GM13976 (cell line): Measurements from ENCODE around the gene COLQ.
"Not testable (repeated sequence)": the region's sequence is repeated elsewhere in the genome, so short reads cannot be mapped to it uniquely, and the experiment has no call there.

Source experiments
- DNase-seq: peaks from one replicate; pipeline ENCODE4 v3.0.0; 2012; ENCODE audit warnings: low spot score
- in situ Hi-C: fragments of 300-500 bp; cut with MboI; formaldehyde crosslinking; loops from one replicate; pipeline ENCODE4 v1.12.0; 2022; ENCODE audit warnings: low sequenced_read_pairs, mixed read lengths, inconsistent platforms; ENCODE audit not compliant: unreplicated experiment
- TF ChIP-seq, protein P1 (sequence below): IDR thresholded peaks from 2 replicates; pipeline ENCODE4 v1.5.1; 2012; ENCODE audit warnings: borderline replicate concordance, mild to moderate bottlenecking; ENCODE audit not compliant: insufficient read depth; ENCODE audit errors: extremely low read depth, missing control alignments, control extremely low read depth

The COLQ gene

DNA sequence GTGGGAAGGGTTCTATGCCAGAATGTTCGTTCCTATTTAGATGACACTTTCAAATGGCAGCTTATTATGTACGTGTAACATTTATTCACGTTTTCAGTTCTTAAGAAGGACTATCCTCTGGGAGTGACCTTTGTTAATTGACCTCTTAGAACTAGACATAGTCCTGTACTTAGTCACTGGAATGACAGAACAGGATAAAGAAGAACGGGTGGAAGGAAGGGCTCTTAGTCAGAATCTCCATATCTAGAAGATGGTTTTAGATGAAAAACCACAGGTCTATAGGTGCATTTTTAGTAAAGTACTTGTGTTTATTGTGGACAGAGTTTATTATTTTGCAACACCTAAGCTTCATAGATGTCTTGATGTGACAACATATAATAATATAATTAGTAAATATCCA is 100.6 kb downstream of the COLQ start:
- in situ Hi-C loops, result no loop called here
- TF ChIP-seq, protein P1, sequence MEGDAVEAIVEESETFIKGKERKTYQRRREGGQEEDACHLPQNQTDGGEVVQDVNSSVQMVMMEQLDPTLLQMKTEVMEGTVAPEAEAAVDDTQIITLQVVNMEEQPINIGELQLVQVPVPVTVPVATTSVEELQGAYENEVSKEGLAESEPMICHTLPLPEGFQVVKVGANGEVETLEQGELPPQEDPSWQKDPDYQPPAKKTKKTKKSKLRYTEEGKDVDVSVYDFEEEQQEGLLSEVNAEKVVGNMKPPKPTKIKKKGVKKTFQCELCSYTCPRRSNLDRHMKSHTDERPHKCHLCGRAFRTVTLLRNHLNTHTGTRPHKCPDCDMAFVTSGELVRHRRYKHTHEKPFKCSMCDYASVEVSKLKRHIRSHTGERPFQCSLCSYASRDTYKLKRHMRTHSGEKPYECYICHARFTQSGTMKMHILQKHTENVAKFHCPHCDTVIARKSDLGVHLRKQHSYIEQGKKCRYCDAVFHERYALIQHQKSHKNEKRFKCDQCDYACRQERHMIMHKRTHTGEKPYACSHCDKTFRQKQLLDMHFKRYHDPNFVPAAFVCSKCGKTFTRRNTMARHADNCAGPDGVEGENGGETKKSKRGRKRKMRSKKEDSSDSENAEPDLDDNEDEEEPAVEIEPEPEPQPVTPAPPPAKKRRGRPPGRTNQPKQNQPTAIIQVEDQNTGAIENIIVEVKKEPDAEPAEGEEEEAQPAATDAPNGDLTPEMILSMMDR, result no peak
- DNase-seq, result no peak

DNA sequence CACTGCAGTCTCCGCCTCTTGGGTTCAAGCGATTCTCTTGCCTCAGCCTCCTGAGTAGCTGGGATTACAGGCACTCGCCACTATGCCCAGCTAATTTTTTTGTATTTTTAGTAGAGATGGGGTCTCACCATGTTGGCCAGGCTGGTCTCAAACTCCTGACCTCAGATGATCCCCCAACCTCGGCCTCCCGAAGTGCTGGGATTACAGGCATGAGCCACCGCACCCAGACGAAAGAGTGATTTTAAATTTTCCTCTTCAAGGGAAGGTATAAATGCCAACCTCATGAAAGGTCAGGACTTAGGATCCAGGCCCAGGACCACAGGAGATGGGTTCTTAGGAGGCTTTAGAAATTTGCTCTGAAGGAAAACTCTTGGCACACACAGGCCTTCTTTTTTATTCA is 110.5 kb downstream of the COLQ start:
- in situ Hi-C loops, DNase-seq: not testable (repeated sequence)

DNA sequence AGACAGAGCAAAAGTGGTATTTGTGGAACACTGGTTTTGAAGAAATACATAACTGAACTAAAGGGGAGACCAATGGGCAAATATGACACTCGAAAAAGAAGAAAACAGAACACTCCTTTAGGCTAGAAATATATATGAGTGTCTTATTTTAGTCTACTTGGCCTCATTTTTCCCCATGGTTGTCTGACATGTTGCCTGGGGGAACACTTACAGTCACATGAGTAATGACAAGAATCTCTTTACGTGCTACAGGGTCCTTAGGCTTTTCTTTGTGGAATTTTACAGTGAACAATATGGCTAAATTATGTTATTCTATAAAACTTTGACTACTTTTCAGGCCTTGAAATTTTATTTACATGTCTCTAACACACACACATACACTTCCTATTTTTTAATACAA is 111.7 kb downstream of the COLQ start:
- in situ Hi-C loops, result loop anchor here (10.0 kb wide), 2 partner anchors 145 to 205 kb away; partner anchors contain the start of gene CAPN7
- no peak for DNase-seq
- TF ChIP-seq, protein P1, result no peak

DNA sequence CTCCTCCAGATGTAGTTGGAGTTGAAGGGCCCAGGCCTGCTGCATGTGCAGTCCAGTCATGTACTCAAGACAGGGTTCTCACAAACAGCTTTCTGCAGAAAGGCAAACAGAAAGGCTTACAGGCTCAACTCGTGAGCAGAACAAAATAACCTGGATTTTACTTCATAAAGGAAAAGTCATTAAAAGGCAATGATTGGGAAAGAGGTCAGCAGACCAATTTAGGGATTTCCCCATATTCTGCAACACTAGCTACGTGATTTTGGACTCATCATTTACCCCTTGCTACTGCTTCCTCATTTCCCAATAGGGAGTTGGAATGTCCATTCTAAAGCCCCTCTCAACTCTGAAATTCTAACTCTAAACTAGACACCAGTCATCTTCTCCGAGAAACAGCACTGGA is 112.3 kb downstream of the COLQ start:
- in situ Hi-C loops, result loop anchor here (10.0 kb wide), 2 partner anchors 146 to 204 kb away; partner anchors contain the start of gene CAPN7
- TF ChIP-seq, protein P1, result no peak
- DNase-seq, result no peak

DNA sequence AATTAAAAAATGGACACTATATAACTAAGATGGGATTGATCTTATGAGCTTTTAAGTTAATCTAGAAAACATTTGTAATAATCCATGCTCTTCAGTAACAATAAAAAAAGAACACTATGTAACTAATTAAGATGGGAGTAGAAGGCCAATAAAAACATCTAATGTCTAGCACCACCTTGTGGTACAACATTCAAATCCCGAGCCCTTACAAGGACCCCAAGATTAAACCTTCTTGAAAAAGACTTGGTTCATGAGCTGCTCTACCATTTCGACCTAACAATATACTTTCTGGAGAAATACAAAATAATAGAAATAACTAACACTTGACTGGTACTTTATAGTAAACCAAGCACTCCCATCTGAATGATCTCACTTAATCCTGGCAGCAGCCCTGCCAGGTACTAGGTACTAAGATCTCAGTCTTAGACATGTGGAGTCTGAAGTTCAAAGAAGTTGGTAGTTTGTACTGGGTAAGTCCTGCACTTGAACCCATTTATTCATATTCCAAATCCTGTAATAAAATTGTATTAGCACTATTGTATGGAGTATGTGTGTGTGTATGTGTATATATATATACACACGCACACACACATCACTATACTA is 116.0 kb downstream of the COLQ start:
- TF ChIP-seq, protein P1, result peak; percentile 59
- in situ Hi-C loops, result loop anchor here (10.0 kb wide), 2 partner anchors 149 to 201 kb away; partner anchors contain the start of gene CAPN7
- DNase-seq, result peak; percentile 57

DNA sequence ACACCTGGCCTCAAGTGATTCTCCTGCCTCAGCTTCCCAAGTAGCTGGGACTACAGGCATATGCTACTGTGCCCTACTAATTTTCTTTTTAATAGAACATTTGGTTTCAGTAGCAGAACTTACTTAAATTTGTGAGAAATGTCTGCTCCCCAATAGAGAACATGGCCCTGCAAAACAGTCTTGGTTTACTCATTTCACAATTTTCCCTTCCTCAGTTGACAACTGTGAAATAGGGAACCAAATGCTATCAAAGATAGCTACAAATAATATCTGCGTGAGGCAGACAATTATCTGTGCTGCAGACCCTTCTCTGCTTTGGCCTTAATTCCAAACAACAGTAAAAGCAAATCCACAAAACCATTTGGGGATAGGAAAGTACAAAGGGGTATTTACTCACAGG is 116.7 kb downstream of the COLQ start:
- TF ChIP-seq, protein P1, result no peak
- in situ Hi-C loops, result loop anchor here (10.0 kb wide), 2 partner anchors 150 to 200 kb away; partner anchors contain the start of gene CAPN7
- DNase-seq, result no peak

DNA sequence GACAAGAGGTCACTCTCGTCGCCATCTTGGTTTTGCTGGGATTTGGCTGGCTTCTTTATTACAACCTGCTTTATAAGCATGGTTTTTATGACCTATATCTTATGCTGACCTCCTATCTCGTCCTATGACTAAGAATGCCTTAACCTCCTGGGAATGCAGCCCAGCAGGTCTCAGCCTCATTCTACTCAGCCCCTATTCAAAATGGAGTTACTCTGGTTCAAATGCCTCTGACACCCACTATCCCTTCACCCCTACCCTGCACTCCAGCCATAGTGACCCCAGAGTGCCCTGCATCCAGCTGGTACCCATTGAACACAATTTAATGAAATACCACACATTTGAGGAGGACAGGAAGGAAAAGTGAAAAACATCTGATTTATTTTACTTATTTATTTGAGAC is 117.5 kb downstream of the COLQ start:
- no peak for DNase-seq
- TF ChIP-seq, protein P1, result no peak
- in situ Hi-C loops, result loop anchor here (10.0 kb wide), 2 partner anchors 151 to 199 kb away; partner anchors contain the start of gene CAPN7
